WTC11 (cell line): ENCODE data around the gene FUT8. TPM values are rescaled to one million over a fixed set of nuclear protein-coding genes. Genes with fewer than 3 reads are reported as not detected.

ENCODE experiments used
- ATAC-seq: fragments of 200-7000 bp; cut with Tn5 transposase; 2 replicates; pipeline ENCODE4 v1.10.0; 2021; ENCODE audit warnings: mild to moderate bottlenecking, moderate library complexity
- CTCF ChIA-PET: fragments of 300-600 bp; sonication (Branson Sonifier 250); formaldehyde crosslinking; loops from one replicate; lab custom pipeline; 2021; ENCODE audit warnings: antibody characterized with exemption; lab: Charles Lee
- POLR2A ChIA-PET: fragments of 350-600 bp; sonication (Branson Sonifier 250); formaldehyde crosslinking; loops from one replicate; lab custom pipeline; 2021; ENCODE audit warnings: antibody characterized with exemption; lab: Charles Lee
- DNase-seq: peaks from one replicate; pipeline ENCODE4 v3.0.0; 2021; ENCODE audit warnings: low spot score
- H3K27ac Mint-ChIP-seq: 2 replicates; pipeline ENCODE4 v1.8.0; 2021; ENCODE audit warnings: mixed read lengths
- H3K27me3 Mint-ChIP-seq: 2 replicates; pipeline ENCODE4 v1.8.0; 2021; ENCODE audit warnings: low read depth, mild to moderate bottlenecking, moderate library complexity, mixed read lengths
- H3K36me3 Mint-ChIP-seq: 2 replicates; pipeline ENCODE4 v1.8.0; 2021; ENCODE audit warnings: mixed read lengths
- H3K4me1 Mint-ChIP-seq: 2 replicates; pipeline ENCODE4 v1.8.0; 2022; ENCODE audit warnings: mixed read lengths
- H3K4me3 Mint-ChIP-seq: 2 replicates; pipeline ENCODE4 v1.8.0; 2021; ENCODE audit warnings: mild to moderate bottlenecking, moderate library complexity, mixed read lengths
- H3K9me3 Mint-ChIP-seq: 2 replicates; pipeline ENCODE4 v1.8.0; 2021; ENCODE audit warnings: mixed read lengths
- AFF4 ChIP-seq: sonication (generic); formaldehyde crosslinking; IDR thresholded peaks from 2 replicates; pipeline ENCODE4 v1.8.1; 2023; ENCODE audit warnings: mild to moderate bottlenecking, missing genetic modification reagents, borderline replicate concordance
- ARID4B ChIP-seq: sonication (generic); formaldehyde crosslinking; IDR thresholded peaks from 2 replicates; pipeline ENCODE4 v1.8.0; 2023; ENCODE audit warnings: missing genetic modification reagents, mild to moderate bottlenecking, borderline replicate concordance
- CREB1 ChIP-seq: sonication (generic); formaldehyde crosslinking; IDR thresholded peaks from 2 replicates; pipeline ENCODE4 v1.8.0; 2023; ENCODE audit warnings: mild to moderate bottlenecking, missing genetic modification reagents
- CREM ChIP-seq: sonication (generic); formaldehyde crosslinking; IDR thresholded peaks from 2 replicates; pipeline ENCODE4 v1.8.1; 2022; ENCODE audit warnings: mild to moderate bottlenecking, missing genetic modification reagents, moderate library complexity
- GABPB1 ChIP-seq: sonication (generic); formaldehyde crosslinking; IDR thresholded peaks from 2 replicates; pipeline ENCODE4 v1.8.1; 2023; ENCODE audit warnings: mild to moderate bottlenecking, missing genetic modification reagents
- MYBL2 ChIP-seq: sonication (generic); formaldehyde crosslinking; IDR thresholded peaks from 2 replicates; pipeline ENCODE4 v1.8.1; 2023; ENCODE audit warnings: mild to moderate bottlenecking, moderate library complexity, missing genetic modification reagents
- NFE2L1 ChIP-seq: sonication (generic); formaldehyde crosslinking; IDR thresholded peaks from 2 replicates; pipeline ENCODE4 v1.8.1; 2023; ENCODE audit warnings: missing genetic modification reagents
- TP53 ChIP-seq: sonication (generic); formaldehyde crosslinking; IDR thresholded peaks from 2 replicates; pipeline ENCODE4 v1.8.1; 2023; ENCODE audit warnings: mild to moderate bottlenecking, missing genetic modification reagents
- total RNA-seq: library from RNA; stranded (reverse); gene quantifications from 3 replicates; pipeline ENCODE4 v1.2.3, GENCODE V29; 2021
- TF ChIP-seq, protein P1 (sequence below): sonication (generic); formaldehyde crosslinking; IDR thresholded peaks from 2 replicates; pipeline ENCODE4 v1.8.1; 2023; ENCODE audit warnings: mild to moderate bottlenecking, missing genetic modification reagents, moderate library complexity
- TF ChIP-seq, protein P2 (sequence below): fragments of 250-450 bp; sonication (Bioruptor Pico); IDR thresholded peaks from 2 replicates; pipeline ENCODE4 v1.9.0; 2021; ENCODE audit warnings: moderate library complexity, mild to moderate bottlenecking, inconsistent platforms, borderline replicate concordance
- TF ChIP-seq, protein P3 (sequence below): sonication (generic); formaldehyde crosslinking; IDR thresholded peaks from 2 replicates; pipeline ENCODE4 v1.8.1; 2022; ENCODE audit warnings: low read depth, missing genetic modification reagents, borderline replicate concordance
- TF ChIP-seq, protein P4 (sequence below): sonication (generic); formaldehyde crosslinking; IDR thresholded peaks from 2 replicates; pipeline ENCODE4 v1.8.0; 2022; ENCODE audit warnings: mild to moderate bottlenecking, missing genetic modification reagents
- TF ChIP-seq, protein P5 (sequence below): fragments of 250-450 bp; sonication (Bioruptor Pico); IDR thresholded peaks from 2 replicates; pipeline ENCODE4 v2.1.2; 2022; ENCODE audit warnings: mild to moderate bottlenecking, moderate library complexity
- TF ChIP-seq, protein P6 (sequence below): sonication (generic); formaldehyde crosslinking; IDR thresholded peaks from 2 replicates; pipeline ENCODE4 v1.8.1; 2023; ENCODE audit warnings: mild to moderate bottlenecking, missing genetic modification reagents, moderate library complexity

The FUT8 gene
- total RNA-seq, 1 experiment from 2014 or later: 37.9 TPM

DNA sequence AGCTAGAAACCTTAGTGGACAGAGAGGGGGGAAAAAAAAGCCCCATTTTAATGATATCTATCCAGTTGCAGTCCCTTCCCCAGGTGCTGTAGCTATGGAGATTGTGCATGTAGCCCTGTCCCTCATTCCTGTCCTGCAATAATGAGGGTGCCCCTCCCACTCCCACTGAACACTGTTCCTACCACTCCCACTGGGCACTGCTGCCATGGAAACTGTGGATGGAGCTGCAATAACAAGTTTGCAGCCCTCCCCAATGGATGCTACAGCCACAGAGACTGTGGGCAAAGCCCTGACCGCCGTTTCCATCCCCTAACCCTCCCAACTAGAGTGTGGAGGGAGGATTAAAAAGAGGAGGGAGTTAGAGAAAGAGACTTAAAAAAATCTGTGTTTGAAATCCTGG is 238.3 kb downstream of the FUT8 start:
- Mint-ChIP-seq H3K4me3 (no peak overlapping the region), H3K4me1 (no peaks in the 10 kb centered on the region), H3K9me3 (peaks cover 15% of the 10 kb centered on the region), H3K27ac (no peak overlapping the region), H3K36me3 (peaks cover 5% of the 10 kb centered on the region; the same call in 1 of the 2 replicates), H3K27me3 (no peaks in the 10 kb centered on the region)
- ChIA-PET CTCF (no interaction called here), POLR2A (no interaction called here)
- DNase-seq (no peak), ATAC-seq (no peak)
- TF ChIP-seq AFF4 (CRISPR knock-in tag): no peak
- no peak for TF ChIP-seq ARID4B (CRISPR knock-in tag)
- no peak for TF ChIP-seq TP53 (CRISPR knock-in tag)
- TF ChIP-seq, protein P1, sequence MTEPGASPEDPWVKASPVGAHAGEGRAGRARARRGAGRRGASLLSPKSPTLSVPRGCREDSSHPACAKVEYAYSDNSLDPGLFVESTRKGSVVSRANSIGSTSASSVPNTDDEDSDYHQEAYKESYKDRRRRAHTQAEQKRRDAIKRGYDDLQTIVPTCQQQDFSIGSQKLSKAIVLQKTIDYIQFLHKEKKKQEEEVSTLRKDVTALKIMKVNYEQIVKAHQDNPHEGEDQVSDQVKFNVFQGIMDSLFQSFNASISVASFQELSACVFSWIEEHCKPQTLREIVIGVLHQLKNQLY: no peak
- TF ChIP-seq, protein P2, sequence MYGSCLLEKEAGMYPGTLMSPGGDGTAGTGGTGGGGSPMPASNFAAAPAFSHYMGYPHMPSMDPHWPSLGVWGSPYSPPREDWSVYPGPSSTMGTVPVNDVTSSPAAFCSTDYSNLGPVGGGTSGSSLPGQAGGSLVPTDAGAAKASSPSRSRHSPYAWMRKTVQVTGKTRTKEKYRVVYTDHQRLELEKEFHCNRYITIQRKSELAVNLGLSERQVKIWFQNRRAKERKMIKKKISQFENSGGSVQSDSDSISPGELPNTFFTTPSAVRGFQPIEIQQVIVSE (CRISPR knock-in tag): no peak
- TF ChIP-seq, all 79 proteins: peak for 0

DNA sequence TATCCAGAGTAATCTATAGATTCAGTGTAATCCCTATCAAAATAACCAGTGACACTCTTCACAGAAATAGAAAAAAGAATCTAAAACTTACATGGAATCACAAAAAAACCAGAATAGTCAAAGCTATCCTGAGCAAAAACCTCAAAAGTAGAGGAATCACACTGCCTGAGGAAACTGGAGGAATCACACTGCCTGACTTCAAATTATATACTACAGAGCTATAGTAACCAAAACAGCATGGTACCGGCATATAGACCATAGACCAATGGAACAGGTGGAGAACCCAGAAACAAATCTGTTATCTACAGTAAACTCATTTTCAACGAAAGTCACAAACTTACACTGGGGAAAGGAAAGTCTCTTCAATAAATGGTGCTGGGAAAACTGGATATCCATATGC is 244.0 kb downstream of the FUT8 start:
- no peak for TF ChIP-seq MYBL2 (CRISPR knock-in tag)
- POLR2A ChIA-PET: no interaction called here
- H3K9me3 Mint-ChIP-seq: peaks cover 32% of the 10 kb centered on the region
- no peaks in the 10 kb centered on the region for H3K27me3 Mint-ChIP-seq
- DNase-seq: no peak
- ATAC-seq: no peak
- H3K27ac Mint-ChIP-seq: no peak overlapping the region
- CTCF ChIA-PET: no interaction called here
- peaks cover 14% of the 10 kb centered on the region for H3K36me3 Mint-ChIP-seq
- no peaks in the 10 kb centered on the region for H3K4me1 Mint-ChIP-seq
- no peak overlapping the region for H3K4me3 Mint-ChIP-seq

DNA sequence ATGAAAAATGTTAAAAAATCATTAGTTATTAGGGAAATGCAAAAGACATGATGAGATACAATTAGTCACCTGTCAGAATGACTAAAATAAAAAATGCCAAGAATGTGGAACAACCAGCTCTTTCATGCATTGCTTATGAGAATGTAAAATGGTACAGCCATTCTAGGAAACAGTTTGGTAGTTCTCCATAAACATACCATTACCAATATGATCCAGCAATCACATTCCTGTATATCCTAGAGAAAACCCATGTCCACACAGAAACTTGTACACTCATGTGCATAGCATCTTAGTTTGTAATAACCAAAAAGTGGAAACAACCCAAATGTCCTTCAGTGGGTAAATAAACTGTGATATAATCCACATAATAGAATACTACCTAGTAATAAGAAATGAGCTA is 245.7 kb downstream of the FUT8 start:
- no peaks in the 10 kb centered on the region for H3K27me3 Mint-ChIP-seq
- TF ChIP-seq, protein P3, sequence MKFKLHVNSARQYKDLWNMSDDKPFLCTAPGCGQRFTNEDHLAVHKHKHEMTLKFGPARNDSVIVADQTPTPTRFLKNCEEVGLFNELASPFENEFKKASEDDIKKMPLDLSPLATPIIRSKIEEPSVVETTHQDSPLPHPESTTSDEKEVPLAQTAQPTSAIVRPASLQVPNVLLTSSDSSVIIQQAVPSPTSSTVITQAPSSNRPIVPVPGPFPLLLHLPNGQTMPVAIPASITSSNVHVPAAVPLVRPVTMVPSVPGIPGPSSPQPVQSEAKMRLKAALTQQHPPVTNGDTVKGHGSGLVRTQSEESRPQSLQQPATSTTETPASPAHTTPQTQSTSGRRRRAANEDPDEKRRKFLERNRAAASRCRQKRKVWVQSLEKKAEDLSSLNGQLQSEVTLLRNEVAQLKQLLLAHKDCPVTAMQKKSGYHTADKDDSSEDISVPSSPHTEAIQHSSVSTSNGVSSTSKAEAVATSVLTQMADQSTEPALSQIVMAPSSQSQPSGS (CRISPR knock-in tag): no peak
- TF ChIP-seq CREM (CRISPR knock-in tag): no peak
- TF ChIP-seq, protein P4, sequence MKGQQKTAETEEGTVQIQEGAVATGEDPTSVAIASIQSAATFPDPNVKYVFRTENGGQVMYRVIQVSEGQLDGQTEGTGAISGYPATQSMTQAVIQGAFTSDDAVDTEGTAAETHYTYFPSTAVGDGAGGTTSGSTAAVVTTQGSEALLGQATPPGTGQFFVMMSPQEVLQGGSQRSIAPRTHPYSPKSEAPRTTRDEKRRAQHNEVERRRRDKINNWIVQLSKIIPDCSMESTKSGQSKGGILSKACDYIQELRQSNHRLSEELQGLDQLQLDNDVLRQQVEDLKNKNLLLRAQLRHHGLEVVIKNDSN: no peak
- TF ChIP-seq, protein P5, sequence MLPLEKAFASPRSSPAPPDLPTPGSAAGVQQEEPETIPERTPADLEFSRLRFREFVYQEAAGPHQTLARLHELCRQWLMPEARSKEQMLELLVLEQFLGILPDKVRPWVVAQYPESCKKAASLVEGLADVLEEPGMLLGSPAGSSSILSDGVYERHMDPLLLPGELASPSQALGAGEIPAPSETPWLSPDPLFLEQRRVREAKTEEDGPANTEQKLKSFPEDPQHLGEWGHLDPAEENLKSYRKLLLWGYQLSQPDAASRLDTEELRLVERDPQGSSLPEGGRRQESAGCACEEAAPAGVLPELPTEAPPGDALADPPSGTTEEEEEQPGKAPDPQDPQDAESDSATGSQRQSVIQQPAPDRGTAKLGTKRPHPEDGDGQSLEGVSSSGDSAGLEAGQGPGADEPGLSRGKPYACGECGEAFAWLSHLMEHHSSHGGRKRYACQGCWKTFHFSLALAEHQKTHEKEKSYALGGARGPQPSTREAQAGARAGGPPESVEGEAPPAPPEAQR (CRISPR knock-in tag): no peak
- TF ChIP-seq MYBL2 (CRISPR knock-in tag): no peak
- no peak for TF ChIP-seq CREB1 (CRISPR knock-in tag)
- TF ChIP-seq, protein P1: no peak
- no peak for TF ChIP-seq NFE2L1 (CRISPR knock-in tag)
- no peak for TF ChIP-seq GABPB1 (CRISPR knock-in tag)
- TF ChIP-seq, protein P6, sequence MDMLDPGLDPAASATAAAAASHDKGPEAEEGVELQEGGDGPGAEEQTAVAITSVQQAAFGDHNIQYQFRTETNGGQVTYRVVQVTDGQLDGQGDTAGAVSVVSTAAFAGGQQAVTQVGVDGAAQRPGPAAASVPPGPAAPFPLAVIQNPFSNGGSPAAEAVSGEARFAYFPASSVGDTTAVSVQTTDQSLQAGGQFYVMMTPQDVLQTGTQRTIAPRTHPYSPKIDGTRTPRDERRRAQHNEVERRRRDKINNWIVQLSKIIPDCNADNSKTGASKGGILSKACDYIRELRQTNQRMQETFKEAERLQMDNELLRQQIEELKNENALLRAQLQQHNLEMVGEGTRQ (CRISPR knock-in tag): no peak
- POLR2A ChIA-PET: no interaction called here
- no peak overlapping the region for H3K27ac Mint-ChIP-seq
- peaks cover 14% of the 10 kb centered on the region for H3K36me3 Mint-ChIP-seq
- ATAC-seq: no peak
- DNase-seq: no peak
- H3K4me1 Mint-ChIP-seq: peaks cover 4% of the 10 kb centered on the region; the same call in 1 of the 2 replicates
- H3K4me3 Mint-ChIP-seq: no peak overlapping the region
- H3K9me3 Mint-ChIP-seq: peaks cover 27% of the 10 kb centered on the region
- CTCF ChIA-PET: interaction anchor here (1.5 to 1.6 kb wide), 2 partner anchors 166 to 301 kb away, joined by 3 to 4 read pairs; no protein-coding TSS in a partner anchor
